Kidney epithelial cell (primary cell): Measurements from ENCODE around the gene LGR6. TPM values are rescaled to one million over a fixed set of nuclear protein-coding genes. Genes with fewer than 3 reads are reported as not detected.

Experiments
- DNase-seq: peaks from one replicate; pipeline ENCODE4 v3.0.0-alpha.2; 2010; ENCODE audit warnings: low read depth
- H3K27me3 ChIP-seq: 2 replicates; pipeline ENCODE4 v1.6.0; 2011; ENCODE audit warnings: low read length; ENCODE audit not compliant: control insufficient read depth, insufficient read depth
- H3K36me3 ChIP-seq: 2 replicates; pipeline ENCODE4 v1.5.1; 2011; ENCODE audit warnings: low read length; ENCODE audit not compliant: control insufficient read depth, insufficient read depth
- H3K4me3 ChIP-seq: 2 replicates; pipeline ENCODE4 v1.5.1; 2011; ENCODE audit warnings: low read depth, mild to moderate bottlenecking, control low read depth, low read length
- CTCF ChIP-seq: IDR thresholded peaks from 2 replicates; pipeline ENCODE4 v1.5.1; 2011; ENCODE audit warnings: mild to moderate bottlenecking, moderate library complexity, low read length, control low read depth, inconsistent platforms; ENCODE audit not compliant: insufficient read depth, poor library complexity, severe bottlenecking
- total RNA-seq: library from RNA; depleted of rRNA; stranded (reverse); fragments of >200 nt; gene quantifications from 2 replicates; pipeline ENCODE4 v1.2.3, GENCODE V29; 2015

LGR6 gene
- total RNA-seq, 1 donor from 2014 or later: 0.08 TPM

- Histone ChIP-seq H3K4me3 (no peak overlapping the region), H3K36me3 (no peaks in the 10 kb centered on the region), H3K27me3 (no peaks in the 10 kb centered on the region)
- DNase-seq: no peak
- no peak for TF ChIP-seq CTCF
These were observed 94.6 kb downstream of the LGR6 start for GRCh38 chr1:202288177-202288576.

GRCh38 chr1:202289009-202289408 lies 95.4 kb downstream of the LGR6 start:
- H3K27me3 ChIP-seq: no peaks in the 10 kb centered on the region
- DNase-seq: no peak
- no peak for TF ChIP-seq CTCF
- H3K36me3 ChIP-seq: no peaks in the 10 kb centered on the region
- H3K4me3 ChIP-seq: no peak overlapping the region

GRCh38 chr1:202291001-202291400 lies 97.4 kb downstream of the LGR6 start:
- H3K27me3 ChIP-seq: no peaks in the 10 kb centered on the region
- H3K4me3 ChIP-seq: no peak overlapping the region
- H3K36me3 ChIP-seq: no peaks in the 10 kb centered on the region
- TF ChIP-seq CTCF: no peak
- no peak for DNase-seq

GRCh38 chr1:202291961-202292712 lies 98.5 kb downstream of the LGR6 start:
- H3K36me3 ChIP-seq: no peaks in the 10 kb centered on the region
- DNase-seq: no peak
- H3K27me3 ChIP-seq: no peaks in the 10 kb centered on the region
- TF ChIP-seq CTCF: no peak
- no peak overlapping the region for H3K4me3 ChIP-seq

GRCh38 chr1:202292773-202293172 lies 99.2 kb downstream of the LGR6 start:
- TF ChIP-seq CTCF: no peak
- DNase-seq: no peak
- no peaks in the 10 kb centered on the region for H3K27me3 ChIP-seq
- H3K4me3 ChIP-seq: no peak overlapping the region
- H3K36me3 ChIP-seq: no peaks in the 10 kb centered on the region

- Histone ChIP-seq H3K36me3 (no peaks in the 10 kb centered on the region), H3K27me3 (no peaks in the 10 kb centered on the region), H3K4me3 (no peak overlapping the region)
- no peak for DNase-seq
- TF ChIP-seq CTCF: no peak
These were observed 100.0 kb downstream of the LGR6 start for GRCh38 chr1:202293569-202293968.
